GM23338 (cell line): Measurements from ENCODE around the gene MYL11.

Experiments used
- CREB1 ChIP-seq: fragments of 250-450 bp; sonication (Bioruptor Pico); IDR thresholded peaks from 2 replicates; pipeline ENCODE4 v1.5.0; 2020; ENCODE audit warnings: low read depth, mild to moderate bottlenecking, moderate library complexity
- EZH2 ChIP-seq: fragments of 200-600 bp; sonication (generic); IDR thresholded peaks from one replicate; pipeline ENCODE4 v1.8.0; 2017; ENCODE audit warnings: antibody characterized with exemption, mild to moderate bottlenecking, low read depth; ENCODE audit not compliant: unreplicated experiment
- POLR2AphosphoS5 ChIP-seq: IDR thresholded peaks from 2 replicates; pipeline ENCODE4 v1.6.1; 2016; ENCODE audit warnings: antibody characterized with exemption, low read depth
- TF ChIP-seq, protein P1 (sequence below), 2 experiments: fragments of 200-600 bp in 1 of 2; sonication (generic) in 1 of 2; conservative IDR thresholded peaks; 2 replicates each; pipeline versions ENCODE4 v1.5.1 to v1.6.1; 2016 to 2017; ENCODE audit warnings: antibody characterized with exemption in 2 of 2, low read depth in 2 of 2, mild to moderate bottlenecking in 2 of 2, moderate library complexity in 1 of 2

DNA sequence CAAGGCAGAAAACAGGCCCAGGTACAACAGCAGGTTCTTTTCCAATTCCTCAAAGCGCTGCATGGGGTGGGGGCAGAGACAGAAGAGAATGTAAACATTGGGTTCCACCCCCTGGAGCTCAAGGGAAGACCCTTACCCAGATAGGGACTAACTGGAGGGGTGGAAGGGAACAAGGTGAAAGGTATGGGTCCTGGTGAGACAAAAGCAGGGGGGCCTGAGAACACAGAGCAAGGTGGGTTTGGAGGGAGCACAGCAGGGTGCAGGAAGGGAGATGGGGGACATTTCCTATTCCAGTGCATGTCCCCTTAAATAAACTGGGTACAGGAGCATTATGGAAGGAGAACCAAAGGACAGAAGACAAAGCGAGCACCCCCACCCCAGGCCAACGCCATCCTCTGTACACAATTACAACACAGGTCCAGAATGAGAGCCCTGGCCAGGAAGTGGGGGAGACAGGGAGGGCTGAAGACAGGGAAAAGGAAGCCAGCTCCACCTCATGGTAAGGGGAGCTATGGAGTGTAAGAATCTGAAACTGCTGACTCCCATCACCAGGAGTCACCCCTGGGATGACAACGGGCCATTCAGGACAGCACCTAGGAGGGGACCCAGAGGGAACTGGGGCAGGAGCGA lies 17.4 kb upstream of the MYL11 start:
- TF ChIP-seq EZH2: no peak
- TF ChIP-seq, protein P1, sequence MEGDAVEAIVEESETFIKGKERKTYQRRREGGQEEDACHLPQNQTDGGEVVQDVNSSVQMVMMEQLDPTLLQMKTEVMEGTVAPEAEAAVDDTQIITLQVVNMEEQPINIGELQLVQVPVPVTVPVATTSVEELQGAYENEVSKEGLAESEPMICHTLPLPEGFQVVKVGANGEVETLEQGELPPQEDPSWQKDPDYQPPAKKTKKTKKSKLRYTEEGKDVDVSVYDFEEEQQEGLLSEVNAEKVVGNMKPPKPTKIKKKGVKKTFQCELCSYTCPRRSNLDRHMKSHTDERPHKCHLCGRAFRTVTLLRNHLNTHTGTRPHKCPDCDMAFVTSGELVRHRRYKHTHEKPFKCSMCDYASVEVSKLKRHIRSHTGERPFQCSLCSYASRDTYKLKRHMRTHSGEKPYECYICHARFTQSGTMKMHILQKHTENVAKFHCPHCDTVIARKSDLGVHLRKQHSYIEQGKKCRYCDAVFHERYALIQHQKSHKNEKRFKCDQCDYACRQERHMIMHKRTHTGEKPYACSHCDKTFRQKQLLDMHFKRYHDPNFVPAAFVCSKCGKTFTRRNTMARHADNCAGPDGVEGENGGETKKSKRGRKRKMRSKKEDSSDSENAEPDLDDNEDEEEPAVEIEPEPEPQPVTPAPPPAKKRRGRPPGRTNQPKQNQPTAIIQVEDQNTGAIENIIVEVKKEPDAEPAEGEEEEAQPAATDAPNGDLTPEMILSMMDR (conservative IDR thresholded peaks at IDR 0.05; ENCODE audit: low read depth in 2 of 2): no peak
- no peak for TF ChIP-seq POLR2AphosphoS5
- no peak for TF ChIP-seq CREB1
